Muscle of back (tissue), 11 donors: ENCODE measurements around the gene EPHA3. TPM values are rescaled to one million over a fixed set of nuclear protein-coding genes. Genes with fewer than 3 reads are reported as not detected.

Experiments used
- DNase-seq, 3 donors: peaks; one replicate each; pipeline versions ENCODE4 v3.0.0 to v3.0.0-alpha.2; 2013
- polyA plus RNA-seq, 10 donors: library from polyadenylated mRNA; unstranded; fragments of 120-200 nt; gene quantifications; one replicate each; pipeline ENCODE4 v1.2.1, GENCODE V29; 2013; ENCODE audit not compliant: insufficient read length in 10 of 10

EPHA3 gene
- polyA plus RNA-seq, 10 donors = 10.6 to 33.2 (median 23.9) TPM

- no peak for DNase-seq
Observed at GRCh38 chr3:89139870-89140269, 32.4 kb downstream of the EPHA3 start.

GRCh38 chr3:89144080-89144479 lies 36.7 kb downstream of the EPHA3 start:
- no peak for DNase-seq

- peak; percentile 13 to 87 (median 44) for DNase-seq
Observed at GRCh38 chr3:89145995-89146394, 38.6 kb downstream of the EPHA3 start.

GRCh38 chr3:89154416-89154815 lies 47.0 kb downstream of the EPHA3 start:
- no peak for DNase-seq

GRCh38 chr3:89155811-89156210 lies 48.4 kb downstream of the EPHA3 start:
- peak in 1 of 3 donors; percentile 18 for DNase-seq

- no peak for DNase-seq
Observed at GRCh38 chr3:89157575-89157974, 50.2 kb downstream of the EPHA3 start.

GRCh38 chr3:89159605-89160004 lies 52.2 kb downstream of the EPHA3 start:
- no peak for DNase-seq

GRCh38 chr3:89164774-89165173 lies 57.4 kb downstream of the EPHA3 start:
- DNase-seq = no peak

- DNase-seq = no peak
Observed at GRCh38 chr3:89165636-89166263, 58.3 kb downstream of the EPHA3 start.

GRCh38 chr3:89171687-89172545 lies 64.5 kb downstream of the EPHA3 start:
- DNase-seq = no peak

- no peak for DNase-seq
Observed at GRCh38 chr3:89173546-89173945, 66.1 kb downstream of the EPHA3 start.

GRCh38 chr3:89179355-89180001 lies 72.1 kb downstream of the EPHA3 start:
- DNase-seq = peak in 1 of 3 donors; percentile 50

- no peak for DNase-seq
Observed at GRCh38 chr3:89180334-89180733, 72.9 kb downstream of the EPHA3 start.

- DNase-seq = no peak
Observed at GRCh38 chr3:89182056-89182455, 74.6 kb downstream of the EPHA3 start.

GRCh38 chr3:89184151-89184995 lies 77.0 kb downstream of the EPHA3 start:
- peak in 1 of 3 donors; percentile 46 for DNase-seq

- no peak for DNase-seq
Observed at GRCh38 chr3:89186456-89186855, 79.0 kb downstream of the EPHA3 start.

- DNase-seq = no peak
Observed at GRCh38 chr3:89198591-89198990, 91.2 kb downstream of the EPHA3 start.

- no peak for DNase-seq
Observed at GRCh38 chr3:89212619-89213018, 105.2 kb downstream of the EPHA3 start.

GRCh38 chr3:89216016-89216739 lies 108.8 kb downstream of the EPHA3 start:
- DNase-seq = peak in 1 of 3 donors; percentile 45

- peak; percentile 30 to 77 (median 42) for DNase-seq
Observed at GRCh38 chr3:89217148-89217685, 109.8 kb downstream of the EPHA3 start.

GRCh38 chr3:89221924-89222323 lies 114.5 kb downstream of the EPHA3 start:
- DNase-seq = no peak
